Rectal smooth muscle tissue (tissue), 1 donor: Measurements from ENCODE around the gene CRABP1.
A peak's percentile ranks its signal among the peaks of the same experiment; 100 is the strongest.

Experiments used
- H3K27ac ChIP-seq: one replicate; pipeline ENCODE4 v1.7.0; 2013; ENCODE audit warnings: low read depth, low read length, inconsistent platforms
- H3K27me3 ChIP-seq: one replicate; pipeline ENCODE4 v1.7.0; 2013; ENCODE audit warnings: low read length; ENCODE audit not compliant: control insufficient read depth, insufficient read depth
- H3K36me3 ChIP-seq: one replicate; pipeline ENCODE4 v1.7.0; 2013; ENCODE audit warnings: low read length; ENCODE audit not compliant: control insufficient read depth, insufficient read depth
- H3K4me1 ChIP-seq: one replicate; pipeline ENCODE4 v1.7.0; 2013; ENCODE audit warnings: low read length; ENCODE audit not compliant: control insufficient read depth, insufficient read depth
- H3K4me3 ChIP-seq: one replicate; pipeline ENCODE4 v1.7.0; 2013; ENCODE audit warnings: low read length
- H3K9ac ChIP-seq: one replicate; pipeline ENCODE4 v1.7.0; 2013; ENCODE audit warnings: low read length

The CRABP1 gene

GRCh38 chr15:78340231-78341056 is at the start of gene CRABP1:
Gene CRABP1 (plus strand): TSS chr15:78340353. CDS start chr15:78340429, 76 bp downstream.
- Histone ChIP-seq H3K27ac (no peak within 1 kb of the TSS), H3K36me3 (no peaks in the 10 kb centered on the region), H3K4me3 (peak within 1 kb of the TSS; percentile 4), H3K27me3 (peaks cover 8% of the 10 kb centered on the region), H3K4me1 (no peaks in the 10 kb centered on the region), H3K9ac (no peak within 1 kb of the TSS)

DNA sequence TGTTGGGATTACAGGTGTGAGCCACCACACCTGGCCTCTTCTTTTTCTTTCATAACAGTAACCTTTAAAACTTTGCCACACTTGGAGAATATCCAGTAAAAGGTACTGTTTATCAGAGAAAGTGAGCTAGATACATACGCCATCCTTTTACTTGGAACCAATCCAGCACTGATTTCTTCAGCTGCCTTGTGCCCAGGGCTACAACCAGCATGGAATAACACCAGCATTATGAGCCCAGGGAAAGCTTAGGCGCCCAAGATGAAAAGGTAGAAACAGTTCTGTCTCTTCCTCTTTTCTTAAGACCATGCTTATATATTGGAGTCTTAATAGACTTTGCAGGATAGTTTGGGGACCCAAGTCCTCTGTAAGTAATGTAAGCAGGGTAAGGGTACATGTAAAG is 49.1 kb upstream of the CRABP1 start:
- Histone ChIP-seq H3K9ac (no peak overlapping the region), H3K27me3 (no peaks in the 10 kb centered on the region), H3K36me3 (peaks cover 15% of the 10 kb centered on the region), H3K27ac (no peak overlapping the region), H3K4me1 (no peaks in the 10 kb centered on the region), H3K4me3 (no peak overlapping the region)

GRCh38 chr15:78291698-78292097 is 48.5 kb upstream of the CRABP1 start:
- Histone ChIP-seq H3K4me1 (no peaks in the 10 kb centered on the region), H3K27me3 (no peaks in the 10 kb centered on the region), H3K9ac (no peak overlapping the region), H3K36me3 (peaks cover 15% of the 10 kb centered on the region), H3K4me3 (no peak overlapping the region), H3K27ac (no peak overlapping the region)

GRCh38 chr15:78292219-78292618 is 47.9 kb upstream of the CRABP1 start:
- Histone ChIP-seq H3K4me3 (no peak overlapping the region), H3K36me3 (peaks cover 15% of the 10 kb centered on the region), H3K9ac (no peak overlapping the region), H3K27me3 (no peaks in the 10 kb centered on the region), H3K27ac (no peak overlapping the region), H3K4me1 (no peaks in the 10 kb centered on the region)

- peak within 1 kb of the TSS; percentile 100 for H3K4me3 ChIP-seq
- peak within 1 kb of the TSS; percentile 95 for H3K9ac ChIP-seq
- no peaks in the 10 kb centered on the region for H3K4me1 ChIP-seq
These were observed 40.8 kb upstream of the CRABP1 start, which contains the start of gene SKIC8 for GRCh38 chr15:78299101-78299930. Gene SKIC8 (minus strand): TSS chr15:78299609. CDS start chr15:78295686, 3,923 bp downstream.

GRCh38 chr15:78301326-78301725 is 38.8 kb upstream of the CRABP1 start:
- Histone ChIP-seq H3K4me3 (no peak overlapping the region), H3K36me3 (no peaks in the 10 kb centered on the region), H3K9ac (no peak overlapping the region), H3K27me3 (no peaks in the 10 kb centered on the region), H3K4me1 (no peaks in the 10 kb centered on the region), H3K27ac (no peak overlapping the region)

More at GRCh38 chr15:78299101-78299930, 40.8 kb upstream of the CRABP1 start, which contains the start of gene SKIC8:
- Histone ChIP-seq H3K36me3 (peaks cover under 1% of the 10 kb centered on the region), H3K27me3 (no peaks in the 10 kb centered on the region), H3K27ac (peak within 1 kb of the TSS; percentile 82)

DNA sequence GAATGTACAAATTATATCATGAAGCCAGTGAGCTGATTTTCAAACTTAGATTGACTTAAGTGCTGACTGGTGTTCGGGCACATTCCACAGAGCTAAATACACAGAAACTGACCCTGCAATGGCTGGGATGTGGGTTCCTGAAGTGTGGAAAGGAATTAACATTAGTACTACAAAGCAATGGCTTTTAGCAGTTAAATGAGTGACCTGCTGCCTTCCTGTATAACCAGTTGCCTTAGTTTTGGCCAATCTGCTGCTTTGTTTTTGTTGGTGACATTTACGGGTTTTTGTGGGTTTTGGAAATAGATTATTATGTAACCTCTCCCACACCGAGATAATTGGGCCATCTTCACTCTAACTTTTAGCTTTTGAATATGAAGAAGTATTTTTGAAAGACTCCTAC is 38.3 kb upstream of the CRABP1 start:
- H3K27me3 ChIP-seq, result no peaks in the 10 kb centered on the region
- H3K4me3 ChIP-seq, result no peak overlapping the region
- no peaks in the 10 kb centered on the region for H3K36me3 ChIP-seq
- no peaks in the 10 kb centered on the region for H3K4me1 ChIP-seq
- no peak overlapping the region for H3K27ac ChIP-seq
- no peak overlapping the region for H3K9ac ChIP-seq

GRCh38 chr15:78302579-78303312 is 37.4 kb upstream of the CRABP1 start:
- Histone ChIP-seq H3K4me3 (no peak overlapping the region), H3K4me1 (no peaks in the 10 kb centered on the region), H3K9ac (no peak overlapping the region), H3K36me3 (no peaks in the 10 kb centered on the region), H3K27ac (no peak overlapping the region), H3K27me3 (no peaks in the 10 kb centered on the region)

DNA sequence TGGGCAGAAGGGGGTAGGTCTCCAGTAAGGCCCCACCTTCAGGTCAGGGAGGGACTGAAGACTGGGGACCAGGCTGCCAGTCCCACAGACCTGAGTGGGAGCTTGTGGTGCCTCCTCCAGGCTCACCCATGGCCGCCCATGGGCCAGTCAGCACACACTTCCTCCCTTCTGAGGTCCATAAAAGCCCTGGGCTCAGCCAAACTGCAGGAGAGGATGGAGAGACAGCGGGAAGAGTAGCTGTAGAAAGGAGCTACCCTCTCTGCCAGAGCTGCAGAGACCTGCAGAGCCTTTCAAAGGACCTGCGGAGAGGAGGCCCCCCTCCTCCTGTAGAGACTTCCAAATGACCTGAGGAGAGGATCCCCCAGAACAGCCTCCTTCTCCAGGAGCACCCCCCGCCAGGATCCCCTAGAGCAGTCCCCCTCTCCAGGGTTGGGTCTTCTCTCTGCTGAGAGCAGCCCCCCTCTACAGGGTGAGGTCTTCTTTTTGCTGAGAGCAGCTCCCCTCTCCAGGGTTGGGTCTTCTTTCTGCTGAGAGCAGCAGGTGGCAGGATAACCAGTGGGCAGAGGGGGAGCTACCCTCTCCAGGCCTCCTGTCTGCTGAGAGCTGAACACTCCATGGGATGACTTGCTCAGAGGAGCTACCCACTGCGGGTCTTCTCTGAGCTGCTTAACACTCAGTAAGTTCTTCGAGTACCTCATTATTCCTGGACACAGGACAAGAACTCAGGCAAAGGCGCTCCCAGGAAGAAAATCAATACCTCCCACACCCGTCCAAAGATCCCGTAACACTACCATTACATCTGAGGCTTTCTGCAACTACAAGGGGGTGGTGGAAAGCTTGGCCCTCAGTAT is 35.7 kb upstream of the CRABP1 start:
- no peak overlapping the region for H3K27ac ChIP-seq
- H3K27me3 ChIP-seq, result no peaks in the 10 kb centered on the region
- no peaks in the 10 kb centered on the region for H3K4me1 ChIP-seq
- H3K9ac ChIP-seq, result no peak overlapping the region
- no peaks in the 10 kb centered on the region for H3K36me3 ChIP-seq
- H3K4me3 ChIP-seq, result no peak overlapping the region

- Histone ChIP-seq H3K36me3 (no peaks in the 10 kb centered on the region), H3K27ac (no peak overlapping the region), H3K4me3 (no peak overlapping the region), H3K9ac (no peak overlapping the region), H3K4me1 (no peaks in the 10 kb centered on the region), H3K27me3 (no peaks in the 10 kb centered on the region)
These were observed 33.9 kb upstream of the CRABP1 start for GRCh38 chr15:78306176-78306774.

- Histone ChIP-seq H3K27me3 (no peaks in the 10 kb centered on the region), H3K9ac (no peak overlapping the region), H3K4me3 (no peak overlapping the region), H3K36me3 (no peaks in the 10 kb centered on the region), H3K4me1 (no peaks in the 10 kb centered on the region), H3K27ac (no peak overlapping the region)
These were observed 32.2 kb upstream of the CRABP1 start for GRCh38 chr15:78307976-78308375.
